Neural cell (in vitro differentiated cells): ENCODE data around the gene TNFRSF8.

Source experiments
- EP300 ChIP-seq: fragments of 450-650 bp; conservative IDR thresholded peaks from 2 replicates; pipeline ENCODE4 v1.6.1; 2014; ENCODE audit warnings: antibody characterized with exemption, mild to moderate bottlenecking, moderate library complexity; ENCODE audit not compliant: poor library complexity, severe bottlenecking
- MXI1 ChIP-seq: fragments of 450-650 bp; conservative IDR thresholded peaks from 2 replicates; pipeline ENCODE4 v1.6.1; 2014; ENCODE audit warnings: antibody characterized with exemption, mild to moderate bottlenecking; ENCODE audit not compliant: poor library complexity, severe bottlenecking
- POLR2AphosphoS5 ChIP-seq: IDR thresholded peaks from 2 replicates; pipeline ENCODE4 v1.6.1; 2012
- TF ChIP-seq, protein P1 (sequence below): fragments of 450-650 bp; IDR thresholded peaks from 2 replicates; pipeline ENCODE4 v1.5.1; 2014; ENCODE audit warnings: antibody characterized with exemption, mild to moderate bottlenecking, moderate library complexity; ENCODE audit not compliant: poor library complexity, severe bottlenecking
- TF ChIP-seq, protein P2 (sequence below): IDR thresholded peaks from 2 replicates; pipeline ENCODE4 v1.6.1; 2012; ENCODE audit warnings: borderline replicate concordance

DNA sequence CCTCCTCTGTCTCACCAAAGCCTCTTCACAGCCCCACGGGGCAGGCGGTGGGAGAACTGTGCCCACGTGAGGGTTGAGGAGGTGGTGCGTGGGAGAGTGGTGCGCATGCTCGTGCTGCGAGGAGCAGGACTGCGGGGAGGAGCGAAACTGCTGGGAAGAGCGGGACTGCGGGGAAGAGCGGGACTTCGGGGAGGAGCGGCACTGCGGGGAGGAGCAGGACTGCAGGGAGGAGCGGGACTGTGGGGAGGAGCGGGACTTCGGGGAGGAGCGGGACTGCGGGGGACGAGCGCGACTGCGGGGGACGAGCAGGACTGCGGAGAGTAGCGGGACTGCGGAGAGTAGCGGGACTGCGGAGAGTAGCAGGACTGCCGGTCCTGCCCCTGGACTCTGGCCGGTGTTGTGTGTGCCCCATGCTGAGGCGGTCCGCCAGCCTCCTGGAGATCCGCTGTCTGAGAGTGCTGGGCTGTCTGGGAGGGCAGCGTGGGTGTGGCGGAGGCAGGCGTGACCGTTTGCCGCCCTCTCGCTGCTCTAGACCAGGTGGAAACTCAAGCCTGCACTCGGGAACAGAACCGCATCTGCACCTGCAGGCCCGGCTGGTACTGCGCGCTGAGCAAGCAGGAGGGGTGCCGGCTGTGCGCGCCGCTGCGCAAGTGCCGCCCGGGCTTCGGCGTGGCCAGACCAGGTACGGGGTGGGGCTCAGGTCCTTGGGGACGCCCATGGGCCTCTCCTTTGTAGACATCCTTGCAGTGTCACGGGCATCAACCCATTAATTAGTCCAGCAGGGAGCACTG, 128.3 kb downstream of the TNFRSF8 start:
- TF ChIP-seq, protein P1, sequence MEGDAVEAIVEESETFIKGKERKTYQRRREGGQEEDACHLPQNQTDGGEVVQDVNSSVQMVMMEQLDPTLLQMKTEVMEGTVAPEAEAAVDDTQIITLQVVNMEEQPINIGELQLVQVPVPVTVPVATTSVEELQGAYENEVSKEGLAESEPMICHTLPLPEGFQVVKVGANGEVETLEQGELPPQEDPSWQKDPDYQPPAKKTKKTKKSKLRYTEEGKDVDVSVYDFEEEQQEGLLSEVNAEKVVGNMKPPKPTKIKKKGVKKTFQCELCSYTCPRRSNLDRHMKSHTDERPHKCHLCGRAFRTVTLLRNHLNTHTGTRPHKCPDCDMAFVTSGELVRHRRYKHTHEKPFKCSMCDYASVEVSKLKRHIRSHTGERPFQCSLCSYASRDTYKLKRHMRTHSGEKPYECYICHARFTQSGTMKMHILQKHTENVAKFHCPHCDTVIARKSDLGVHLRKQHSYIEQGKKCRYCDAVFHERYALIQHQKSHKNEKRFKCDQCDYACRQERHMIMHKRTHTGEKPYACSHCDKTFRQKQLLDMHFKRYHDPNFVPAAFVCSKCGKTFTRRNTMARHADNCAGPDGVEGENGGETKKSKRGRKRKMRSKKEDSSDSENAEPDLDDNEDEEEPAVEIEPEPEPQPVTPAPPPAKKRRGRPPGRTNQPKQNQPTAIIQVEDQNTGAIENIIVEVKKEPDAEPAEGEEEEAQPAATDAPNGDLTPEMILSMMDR, result no peak
- TF ChIP-seq, protein P2, sequence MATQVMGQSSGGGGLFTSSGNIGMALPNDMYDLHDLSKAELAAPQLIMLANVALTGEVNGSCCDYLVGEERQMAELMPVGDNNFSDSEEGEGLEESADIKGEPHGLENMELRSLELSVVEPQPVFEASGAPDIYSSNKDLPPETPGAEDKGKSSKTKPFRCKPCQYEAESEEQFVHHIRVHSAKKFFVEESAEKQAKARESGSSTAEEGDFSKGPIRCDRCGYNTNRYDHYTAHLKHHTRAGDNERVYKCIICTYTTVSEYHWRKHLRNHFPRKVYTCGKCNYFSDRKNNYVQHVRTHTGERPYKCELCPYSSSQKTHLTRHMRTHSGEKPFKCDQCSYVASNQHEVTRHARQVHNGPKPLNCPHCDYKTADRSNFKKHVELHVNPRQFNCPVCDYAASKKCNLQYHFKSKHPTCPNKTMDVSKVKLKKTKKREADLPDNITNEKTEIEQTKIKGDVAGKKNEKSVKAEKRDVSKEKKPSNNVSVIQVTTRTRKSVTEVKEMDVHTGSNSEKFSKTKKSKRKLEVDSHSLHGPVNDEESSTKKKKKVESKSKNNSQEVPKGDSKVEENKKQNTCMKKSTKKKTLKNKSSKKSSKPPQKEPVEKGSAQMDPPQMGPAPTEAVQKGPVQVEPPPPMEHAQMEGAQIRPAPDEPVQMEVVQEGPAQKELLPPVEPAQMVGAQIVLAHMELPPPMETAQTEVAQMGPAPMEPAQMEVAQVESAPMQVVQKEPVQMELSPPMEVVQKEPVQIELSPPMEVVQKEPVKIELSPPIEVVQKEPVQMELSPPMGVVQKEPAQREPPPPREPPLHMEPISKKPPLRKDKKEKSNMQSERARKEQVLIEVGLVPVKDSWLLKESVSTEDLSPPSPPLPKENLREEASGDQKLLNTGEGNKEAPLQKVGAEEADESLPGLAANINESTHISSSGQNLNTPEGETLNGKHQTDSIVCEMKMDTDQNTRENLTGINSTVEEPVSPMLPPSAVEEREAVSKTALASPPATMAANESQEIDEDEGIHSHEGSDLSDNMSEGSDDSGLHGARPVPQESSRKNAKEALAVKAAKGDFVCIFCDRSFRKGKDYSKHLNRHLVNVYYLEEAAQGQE, result no peak
- TF ChIP-seq POLR2AphosphoS5 (no peak), EP300 (no peak), MXI1 (no peak)
